22Rv1 (cell line): Measurements from ENCODE around the gene OLFM1.

Experiments
- CTCF ChIP-seq: fragments of 450-650 bp; IDR thresholded peaks from 2 replicates; pipeline ENCODE4 v1.5.1; 2017; ENCODE audit warnings: mild to moderate bottlenecking
- ZFX ChIP-seq: fragments of 450-650 bp; IDR thresholded peaks from 2 replicates; pipeline ENCODE4 v1.6.1; 2017; ENCODE audit warnings: antibody characterized with exemption, borderline replicate concordance

DNA sequence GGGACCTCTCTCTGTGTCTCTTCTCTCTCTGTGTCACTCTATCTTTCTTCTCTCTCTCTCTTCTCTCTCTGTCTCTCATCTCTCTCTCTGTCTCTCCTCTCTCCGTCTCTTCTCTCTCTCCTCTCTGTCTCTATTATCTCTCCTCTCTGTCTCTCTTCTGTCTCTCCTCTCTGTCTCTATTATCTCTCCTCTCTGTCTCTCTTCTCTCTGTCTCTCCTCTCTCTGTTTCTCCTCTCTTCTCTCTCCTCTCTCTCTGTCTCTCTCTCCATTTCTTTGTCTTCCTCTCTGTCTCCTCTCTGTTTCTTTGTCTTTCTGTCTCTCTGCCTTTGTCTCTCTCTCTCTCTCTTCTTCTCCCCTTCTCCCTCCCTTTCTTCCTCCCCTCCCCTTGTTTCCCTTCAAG is 3.2 kb upstream of the OLFM1 start:
- TF ChIP-seq CTCF: no peak
- no peak for TF ChIP-seq ZFX
